H1 (cell line): ENCODE results near the gene OGDHL. TPM values are rescaled to one million over a fixed set of nuclear protein-coding genes. Genes with fewer than 3 reads are reported as not detected.

Experiments used
- CTCF ChIA-PET: fragments of 300-600 bp; sonication (Branson Sonifier 250); formaldehyde crosslinking; loops from one replicate; lab custom pipeline; 2021; ENCODE audit not compliant: partially characterized antibody; lab: Charles Lee
- POLR2A ChIA-PET: fragments of 300-600 bp; sonication (Branson Sonifier 250); formaldehyde crosslinking; loops from one replicate; lab custom pipeline; 2021; ENCODE audit warnings: inconsistent platforms; ENCODE audit not compliant: partially characterized antibody; lab: Charles Lee
- DNase-seq, 2 experiments: peaks; one replicate each; pipeline versions ENCODE4 v3.0.0 to v3.0.0-alpha.2; 2010 to 2022; ENCODE audit warnings: low spot score in 2 of 2, low read depth in 1 of 2, mixed read lengths in 1 of 2
- FAIRE-seq: peaks from 2 replicates; lab custom pipeline; 2011; peaks lifted over from hg19 to GRCh38; lab: Jason Lieb, UNC
- H2AFZ ChIP-seq: 2 replicates; pipeline ENCODE4 v1.8.1; 2012; ENCODE audit warnings: low read length, inconsistent platforms
- H2AK5ac ChIP-seq: 2 replicates; pipeline ENCODE4 v1.6.1; 2013; ENCODE audit warnings: low read depth, low read length
- H2BK120ac ChIP-seq: replicated peaks from 2 replicates; pipeline ENCODE3; 2013; ENCODE audit warnings: low read depth, low read length, inconsistent platforms
- H2BK12ac ChIP-seq: 2 replicates; pipeline ENCODE4 v1.6.1; 2013; ENCODE audit warnings: low read depth, low read length
- H2BK15ac ChIP-seq: 2 replicates; pipeline ENCODE4 v1.6.1; 2013; ENCODE audit warnings: low read length
- H2BK20ac ChIP-seq: 2 replicates; pipeline ENCODE4 v1.6.1; 2013; ENCODE audit warnings: low read length
- H2BK5ac ChIP-seq: 2 replicates; pipeline ENCODE4 v1.6.1; 2013; ENCODE audit warnings: low read depth, low read length
- H3K14ac ChIP-seq: 2 replicates; pipeline ENCODE4 v1.6.1; 2013; ENCODE audit warnings: inconsistent platforms; ENCODE audit not compliant: insufficient read length
- H3K18ac ChIP-seq: 2 replicates; pipeline ENCODE4 v1.6.1; 2013; ENCODE audit warnings: low read length; ENCODE audit errors: extremely low read depth
- H3K23ac ChIP-seq: 2 replicates; pipeline ENCODE4 v1.6.1; 2013; ENCODE audit warnings: inconsistent platforms; ENCODE audit not compliant: insufficient read length
- H3K23me2 ChIP-seq: 2 replicates; pipeline ENCODE4 v1.6.1; 2013; ENCODE audit warnings: low read depth, low read length
- H3K27ac ChIP-seq: 2 replicates; pipeline ENCODE4 v1.6.1; 2011; ENCODE audit warnings: low read depth, low read length, inconsistent platforms
- H3K27me3 ChIP-seq, 4 experiments: replicated peaks in 1 of 4; 1 replicate in 1 of 4; 2 replicates in 3 of 4; pipeline versions ENCODE4 v1.6.1 to v1.8.1; 2011 to 2013; ENCODE audit warnings: low read length in 3 of 4, mild to moderate bottlenecking in 3 of 4, inconsistent platforms in 2 of 4, mixed read lengths in 2 of 4, moderate library complexity in 1 of 4; ENCODE audit not compliant: control insufficient read depth in 3 of 4, insufficient read depth in 3 of 4; ENCODE audit errors: extremely low read depth in 1 of 4
- H3K36me3 ChIP-seq, 4 experiments: 2 replicates each; pipeline versions ENCODE4 v1.6.1 to v1.8.1; 2011 to 2013; ENCODE audit warnings: mild to moderate bottlenecking in 4 of 4, low read length in 3 of 4, moderate library complexity in 2 of 4, control low read depth in 1 of 4, inconsistent platforms in 1 of 4; ENCODE audit not compliant: insufficient read depth in 4 of 4, control insufficient read depth in 2 of 4
- H3K4ac ChIP-seq: replicated peaks from 2 replicates; pipeline ENCODE3; 2013; ENCODE audit warnings: low read length, low read depth, mixed read lengths, inconsistent platforms; ENCODE audit not compliant: insufficient read length
- H3K4me1 ChIP-seq, 4 experiments: replicated peaks in 1 of 4; 1 replicate in 1 of 4; 2 replicates in 3 of 4; pipeline versions ENCODE4 v1.6.1 to v1.8.1; 2011 to 2013; ENCODE audit warnings: low read length in 3 of 4, inconsistent platforms in 2 of 4, mixed read lengths in 1 of 4; ENCODE audit not compliant: insufficient read depth in 4 of 4, control insufficient read depth in 3 of 4
- H3K4me2 ChIP-seq, 2 experiments: 2 replicates each; pipeline versions ENCODE4 v1.6.1 to v1.8.1; 2011 to 2013; ENCODE audit warnings: low read depth in 2 of 2, low read length in 2 of 2, control low read depth in 1 of 2, inconsistent platforms in 1 of 2, mild to moderate bottlenecking in 1 of 2; ENCODE audit not compliant: insufficient read depth in 1 of 2
- H3K4me3 ChIP-seq, 4 experiments: fragments of 200-600, 300-600 bp in 1 of 4; sonication (generic), shearing (Covaris generic), sonication (Bioruptor Twin) in 1 of 4; 2 replicates each; pipeline versions ENCODE4 v1.5.1 to v1.8.1; 2011 to 2016; ENCODE audit warnings: low read length in 4 of 4, low read depth in 3 of 4, control low read depth in 2 of 4, inconsistent platforms in 2 of 4, mild to moderate bottlenecking in 2 of 4, mixed read lengths in 1 of 4, moderate library complexity in 1 of 4; ENCODE audit not compliant: insufficient read depth in 2 of 4; ENCODE audit errors: extremely low read depth in 1 of 4
- H3K56ac ChIP-seq: replicated peaks from 2 replicates; pipeline ENCODE3; 2013; ENCODE audit warnings: low read depth, mild to moderate bottlenecking, mixed read lengths, low read length, inconsistent platforms; ENCODE audit not compliant: insufficient read length
- H3K79me1 ChIP-seq: 2 replicates; pipeline ENCODE4 v1.6.1; 2013; ENCODE audit warnings: low read depth, low read length, control low read depth
- H3K79me2 ChIP-seq, 2 experiments: 2 replicates each; pipeline versions ENCODE4 v1.6.1 to v1.8.1; 2012 to 2013; ENCODE audit warnings: low read length in 2 of 2, mild to moderate bottlenecking in 2 of 2, inconsistent platforms in 1 of 2; ENCODE audit not compliant: insufficient read depth in 2 of 2, control insufficient read depth in 1 of 2
- H3K9ac ChIP-seq, 4 experiments: replicated peaks in 1 of 4; 1 replicate in 1 of 4; 2 replicates in 3 of 4; pipeline versions ENCODE4 v1.6.1 to v1.8.1; 2011 to 2013; ENCODE audit warnings: low read depth in 3 of 4, low read length in 3 of 4, control low read depth in 2 of 4, mild to moderate bottlenecking in 2 of 4, moderate library complexity in 2 of 4, inconsistent platforms in 1 of 4; ENCODE audit errors: extremely low read depth in 1 of 4
- H3K9me3 ChIP-seq, 2 experiments: 2 replicates each; pipeline versions ENCODE4 v1.6.1 to v1.8.1; 2012 to 2013; ENCODE audit warnings: mild to moderate bottlenecking in 2 of 2, moderate library complexity in 2 of 2, control low read depth in 1 of 2, inconsistent platforms in 1 of 2, low read depth in 1 of 2, low read length in 1 of 2, mixed read lengths in 1 of 2; ENCODE audit not compliant: insufficient read depth in 2 of 2
- H4K20me1 ChIP-seq, 2 experiments: replicated peaks in 1 of 2; 2 replicates each; pipeline versions ENCODE3 to v1.8.1; 2011 to 2013; ENCODE audit warnings: inconsistent platforms in 2 of 2, low read length in 2 of 2, mild to moderate bottlenecking in 1 of 2; ENCODE audit not compliant: insufficient read depth in 2 of 2, control insufficient read depth in 1 of 2
- H4K5ac ChIP-seq: 2 replicates; pipeline ENCODE4 v1.6.1; 2013; ENCODE audit warnings: low read length, low read depth, mixed read lengths, inconsistent platforms; ENCODE audit not compliant: insufficient read length
- H4K8ac ChIP-seq: 2 replicates; pipeline ENCODE4 v1.8.0; 2013; ENCODE audit warnings: mild to moderate bottlenecking, moderate library complexity, low read length, inconsistent platforms; ENCODE audit not compliant: insufficient read depth; ENCODE audit errors: extremely low read depth
- H4K91ac ChIP-seq: replicated peaks from 2 replicates; pipeline ENCODE3; 2013; ENCODE audit warnings: low read length, mixed read lengths, inconsistent platforms; ENCODE audit not compliant: insufficient read length
- ASH2L ChIP-seq: fragments of 200-600, 300-600 bp; sonication (generic); IDR thresholded peaks from one replicate; pipeline ENCODE4 v1.7.1; 2017; ENCODE audit warnings: low read length
- BACH1 ChIP-seq: IDR thresholded peaks from 2 replicates; pipeline ENCODE4 v1.6.1; 2012; ENCODE audit warnings: low read length, improper control_type of control experiment
- FOSL1 ChIP-seq: IDR thresholded peaks from 2 replicates; pipeline ENCODE4 v1.6.1; 2011; ENCODE audit warnings: mild to moderate bottlenecking, low read depth, low read length, moderate library complexity; ENCODE audit not compliant: insufficient read depth
- JUND ChIP-seq: IDR thresholded peaks from 2 replicates; pipeline ENCODE4 v1.6.1; 2011; ENCODE audit warnings: mild to moderate bottlenecking, improper control_type of control experiment, low read length
- POLR2A ChIP-seq, 2 experiments: IDR thresholded peaks; 1 replicate in 1 of 2; 2 replicates in 1 of 2; pipeline ENCODE4 v1.6.1; 2011; ENCODE audit warnings: low read depth in 2 of 2, low read length in 2 of 2, mild to moderate bottlenecking in 2 of 2; ENCODE audit errors: control extremely low read depth in 1 of 2
- POLR2AphosphoS5 ChIP-seq: IDR thresholded peaks from 2 replicates; pipeline ENCODE4 v1.6.1; 2011; ENCODE audit warnings: low read depth, low read length
- POU5F1 ChIP-seq: IDR thresholded peaks from 2 replicates; pipeline ENCODE4 v1.6.1; 2011; ENCODE audit warnings: low read depth, mild to moderate bottlenecking, low read length, moderate library complexity
- RAD21 ChIP-seq, 2 experiments: IDR thresholded peaks in 1 of 2; conservative IDR thresholded peaks in 1 of 2; 2 replicates each; pipeline ENCODE4 v1.6.1; 2011; ENCODE audit warnings: low read depth in 2 of 2, low read length in 2 of 2, improper control_type of control experiment in 1 of 2, inconsistent platforms in 1 of 2, mild to moderate bottlenecking in 1 of 2, moderate library complexity in 1 of 2
- SP2 ChIP-seq: IDR thresholded peaks from 2 replicates; pipeline ENCODE4 v1.6.1; 2012; ENCODE audit warnings: mild to moderate bottlenecking, low read length, inconsistent platforms
- SRF ChIP-seq: IDR thresholded peaks from 2 replicates; pipeline ENCODE4 v1.6.1; 2011; ENCODE audit warnings: mild to moderate bottlenecking, low read depth, low read length, moderate library complexity
- TAF7 ChIP-seq: optimal IDR thresholded peaks from 2 replicates; pipeline ENCODE3; 2011; ENCODE audit warnings: low read depth, mild to moderate bottlenecking, inconsistent platforms, low read length, moderate library complexity, borderline replicate concordance
- TBP ChIP-seq: IDR thresholded peaks from 2 replicates; pipeline ENCODE4 v1.6.1; 2011; ENCODE audit warnings: low read depth, low read length, improper control_type of control experiment
- TEAD4 ChIP-seq: IDR thresholded peaks from 2 replicates; pipeline ENCODE4 v1.6.1; 2012; ENCODE audit warnings: low read depth, low read length, inconsistent platforms, mixed read lengths
- ZNF274 ChIP-seq: IDR thresholded peaks from 2 replicates; pipeline ENCODE4 v1.7.0; 2012; ENCODE audit warnings: low read length, borderline replicate concordance; ENCODE audit errors: extremely low read depth
- WGBS, 2 experiments: shearing (Covaris generic) in 1 of 2; methylation state at CpG; one replicate each; pipeline versions ENCODE4 v1.1.6 to v1.1.7; 2013 to 2015; ENCODE audit warnings: low lambda C conversion rate in 2 of 2, mixed read lengths in 2 of 2, inconsistent platforms in 1 of 2, low coverage in 1 of 2, missing lambda C conversion rate in 1 of 2; ENCODE audit not compliant: insufficient replicate concordance in 2 of 2, insufficient coverage in 1 of 2, insufficient read length in 1 of 2; ENCODE audit errors: extremely low coverage in 1 of 2, missing lambda C conversion rate in 1 of 2; 5-methylcytosine and 5-hydroxymethylcytosine counted together
- polyA plus RNA-seq, 7 experiments: library from polyadenylated mRNA; depleted of rRNA in 3 of 7; stranded (reverse) in 5 of 7; unstranded in 2 of 7; fragments of >200 nt in 5 of 7; fragments of 200-250 nt in 2 of 7; gene quantifications; 1 replicate in 5 of 7; 2 replicates in 1 of 7; 4 replicates in 1 of 7; pipeline versions ENCODE4 v1.2.1 to v1.2.3, GENCODE V29; 2011 to 2013; ENCODE audit warnings: missing spikeins in 2 of 7, mixed read lengths in 2 of 7
- total RNA-seq: library from RNA; stranded (reverse); fragmentation: NEBNext Ultra II Directional; extraction: Animal tissue kit (Norgen Biotek cat#: 25700); gene quantifications from 2 replicates; pipeline ENCODE4 v1.2.1, GENCODE V29; 2021

The OGDHL gene
- total and polyA plus RNA-seq, 2 of the 8 experiments (the other 6 are each of a cell fraction or from before 2014, with no cell fraction given): 16.1 to 16.6 TPM

GRCh38 chr10:49798275-49798674 is 36.2 kb upstream of the OGDHL start:
- no peak for DNase-seq
- Histone ChIP-seq H3K9me3 (no peaks in the 10 kb centered on the region), H3K23me2 (no peaks in the 10 kb centered on the region), H3K4ac (no peak overlapping the region), H3K18ac (no peak overlapping the region), H2BK5ac (no peak overlapping the region), H2BK12ac (no peak overlapping the region), H3K36me3 (no peaks in the 10 kb centered on the region), H3K4me2 (no peak overlapping the region), H2BK120ac (no peak overlapping the region), H3K27ac (no peak overlapping the region), H3K79me1 (no peaks in the 10 kb centered on the region), H4K20me1 (no peaks in the 10 kb centered on the region), H3K79me2 (no peaks in the 10 kb centered on the region), H3K4me1 (no peaks in the 10 kb centered on the region), H2BK15ac (no peak overlapping the region), H3K14ac (no peak overlapping the region), H4K91ac (no peak overlapping the region), H4K8ac (no peak overlapping the region), H2AFZ (no peak overlapping the region), H2AK5ac (no peak overlapping the region), H3K27me3 (no peaks in the 10 kb centered on the region), H2BK20ac (no peak overlapping the region), H3K4me3 (no peak overlapping the region), H4K5ac (no peak overlapping the region), H3K9ac (no peak overlapping the region), H3K56ac (no peak overlapping the region), H3K23ac (no peak overlapping the region)
- FAIRE-seq: no peak
- WGBS, 2 experiments: 82% methylated on average over 4 of the region's 4 CpGs; no CpG with 5 or more reads in 1 of the 2 experiments
- no peak for TF ChIP-seq POLR2A (IDR thresholded peaks at IDR 0.05; ENCODE audit: control extremely low read depth in 1 of 2, low read depth in 2 of 2, low read length in 2 of 2)
- no peak for TF ChIP-seq BACH1
- no peak for TF ChIP-seq TBP
- no peak for TF ChIP-seq ASH2L
- TF ChIP-seq JUND: no peak
- no peak for TF ChIP-seq FOSL1
- TF ChIP-seq SP2: no peak
- TF ChIP-seq TAF7: no peak
- no peak for TF ChIP-seq ZNF274
- TF ChIP-seq SRF: no peak
- no peak for TF ChIP-seq POU5F1
- no peak for TF ChIP-seq RAD21 (IDR thresholded peaks at IDR 0.05 in 1 of 2, conservative IDR thresholded peaks at IDR 0.05 in 1 of 2; ENCODE audit: low read depth in 2 of 2, low read length in 2 of 2)
- TF ChIP-seq POLR2AphosphoS5: no peak
- TF ChIP-seq TEAD4: no peak
- POLR2A ChIA-PET: no interaction called here
- CTCF ChIA-PET: interaction anchor here (0.9 kb wide), 1 partner anchor 164 kb away, joined by 3 read pairs; no protein-coding TSS in a partner anchor
